PC-9 (cell line): ENCODE results near the gene SH3RF3. TPM values are rescaled to one million over a fixed set of nuclear protein-coding genes. Genes with fewer than 3 reads are reported as not detected.

ENCODE experiments used
- BruUV-seq: library from RNA; stranded (reverse); fragments of 400-500 nt; replicated peaks from 2 replicates; lab custom pipeline; 2021; lab: Mats Ljungman, UMichigan
- CTCF ChIA-PET: fragments of 300-600 bp; sonication (Branson Sonifier 250); formaldehyde crosslinking; loops from one replicate; lab custom pipeline; 2022; ENCODE audit warnings: antibody characterized with exemption; lab: Charles Lee
- POLR2A ChIA-PET: fragments of 300-600 bp; sonication (Branson Sonifier 250); formaldehyde crosslinking; loops from one replicate; lab custom pipeline; 2022; ENCODE audit warnings: antibody characterized with exemption; ENCODE audit not compliant: unreplicated experiment; lab: Charles Lee
- DNase-seq, 2 experiments: peaks; one replicate each; pipeline versions ENCODE4 v3.0.0 to v3.0.0-alpha.2; 2015 to 2022; ENCODE audit warnings: mixed read lengths in 1 of 2
- H2AFZ ChIP-seq: fragments of 200-600 bp; sonication (generic); 2 replicates; pipeline ENCODE4 v1.8.1; 2017; ENCODE audit warnings: antibody characterized with exemption
- H3F3A ChIP-seq: fragments of 200-600 bp; sonication (generic); 2 replicates; pipeline ENCODE4 v1.8.1; 2017; ENCODE audit warnings: antibody characterized with exemption, mild to moderate bottlenecking, low read depth; ENCODE audit not compliant: insufficient read depth
- H3K27ac ChIP-seq: fragments of 200-600 bp; sonication (generic); 2 replicates; pipeline ENCODE4 v1.6.1; 2016; ENCODE audit warnings: mixed run types
- H3K27me3 ChIP-seq: fragments of 200-600 bp; sonication (generic); 2 replicates; pipeline ENCODE4 v1.6.1; 2016; ENCODE audit warnings: low read depth, mixed run types; ENCODE audit not compliant: insufficient read depth
- H3K36me3 ChIP-seq: fragments of 200-600 bp; sonication (generic); 2 replicates; pipeline ENCODE4 v1.6.1; 2016; ENCODE audit warnings: low read depth, mixed run types
- H3K4me1 ChIP-seq: fragments of 200-600 bp; sonication (generic); replicated peaks from 2 replicates; pipeline ENCODE4 v1.6.1; 2016; ENCODE audit warnings: mixed run types; ENCODE audit not compliant: insufficient read depth
- H3K4me2 ChIP-seq: fragments of 200-600 bp; sonication (generic); 2 replicates; pipeline ENCODE4 v1.6.1; 2017; ENCODE audit warnings: mixed run types
- H3K4me3 ChIP-seq: fragments of 200-600 bp; sonication (generic); 2 replicates; pipeline ENCODE4 v1.6.1; 2016; ENCODE audit warnings: mixed run types
- H3K79me2 ChIP-seq: fragments of 200-600 bp; sonication (generic); 2 replicates; pipeline ENCODE4 v1.6.1; 2017; ENCODE audit warnings: low read depth, mixed run types
- H3K9me2 ChIP-seq: fragments of 200-600 bp; sonication (generic); 2 replicates; pipeline ENCODE4 v1.8.1; 2017; ENCODE audit warnings: mild to moderate bottlenecking; ENCODE audit not compliant: insufficient read depth
- H3K9me3 ChIP-seq: fragments of 200-600 bp; sonication (generic); 2 replicates; pipeline ENCODE4 v1.8.1; 2016; ENCODE audit warnings: low read depth; ENCODE audit not compliant: insufficient read depth
- H4K20me1 ChIP-seq: fragments of 200-600 bp; sonication (generic); 2 replicates; pipeline ENCODE4 v1.8.1; 2017; ENCODE audit not compliant: insufficient read depth
- CTCF ChIP-seq: fragments of 200-600 bp; sonication (generic); conservative IDR thresholded peaks from 2 replicates; pipeline ENCODE4 v1.6.1; 2017; ENCODE audit warnings: mixed run types, antibody characterized with exemption, mild to moderate bottlenecking, moderate library complexity
- EZH2 ChIP-seq: fragments of 200-600 bp; sonication (generic); IDR thresholded peaks from 2 replicates; pipeline ENCODE4 v1.8.0; 2017; ENCODE audit warnings: antibody characterized with exemption, low read depth
- intact Hi-C: fragments of 100-400 bp; cut with micrococcal nuclease; formaldehyde crosslinking; loops from one replicate; pipeline ENCODE4 v1.10.0; 2022; ENCODE audit not compliant: unreplicated experiment
- total RNA-seq: library from RNA; stranded (reverse); gene quantifications from 2 replicates; pipeline ENCODE4 v1.2.3, GENCODE V29; 2021

Gene SH3RF3
- total RNA-seq, 1 experiment from 2014 or later, result 6.1 TPM

GRCh38 chr2:109478906-109479493 lies 350.0 kb downstream of the SH3RF3 start:
- Histone ChIP-seq H4K20me1 (no peaks in the 10 kb centered on the region), H3K4me2 (no peak overlapping the region), H3K79me2 (no peaks in the 10 kb centered on the region), H3K4me3 (no peak overlapping the region), H3K4me1 (peaks cover 18% of the 10 kb centered on the region), H3K36me3 (no peaks in the 10 kb centered on the region), H3K27me3 (no peaks in the 10 kb centered on the region), H3K9me3 (no peaks in the 10 kb centered on the region), H3K9me2 (no peaks in the 10 kb centered on the region), H2AFZ (no peak overlapping the region), H3F3A (peaks cover 11% of the 10 kb centered on the region; the same call in 1 of the 2 replicates), H3K27ac (no peak overlapping the region)
- TF ChIP-seq EZH2, result no peak
- no peak for TF ChIP-seq CTCF
- no peak for DNase-seq
- intact Hi-C loops, result no loop called here
- POLR2A ChIA-PET, result interaction anchor here (0.6 kb wide), 1 partner anchor 270 kb away, joined by 4 read pairs; no protein-coding TSS in a partner anchor
- BruUV-seq, result no TSS peak
- CTCF ChIA-PET, result no interaction called here

DNA sequence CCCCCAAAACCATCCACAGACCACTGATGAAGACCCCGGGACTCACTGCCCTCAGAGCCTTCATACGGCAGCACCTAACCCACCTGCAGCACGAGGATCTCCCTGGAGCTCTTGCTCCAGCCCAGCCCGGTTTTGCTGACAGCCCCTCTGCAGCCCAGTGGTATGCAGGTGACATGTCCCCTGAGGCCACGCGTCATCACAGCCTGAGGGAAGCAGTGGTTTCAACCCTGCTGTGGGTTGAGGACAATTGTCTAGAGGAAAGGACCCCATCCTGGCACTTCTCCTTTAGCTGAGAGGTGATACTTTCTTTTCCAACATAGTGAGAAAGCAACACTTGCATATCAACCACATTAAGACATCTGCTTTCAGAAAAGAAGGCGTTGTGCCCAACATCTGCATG lies 350.8 kb downstream of the SH3RF3 start:
- Histone ChIP-seq H3K4me1 (peaks cover 18% of the 10 kb centered on the region), H3K4me3 (no peak overlapping the region), H3K9me2 (no peaks in the 10 kb centered on the region), H4K20me1 (no peaks in the 10 kb centered on the region), H2AFZ (no peak overlapping the region), H3K9me3 (no peaks in the 10 kb centered on the region), H3K36me3 (no peaks in the 10 kb centered on the region), H3K4me2 (no peak overlapping the region), H3K79me2 (no peaks in the 10 kb centered on the region), H3K27me3 (no peaks in the 10 kb centered on the region), H3F3A (peaks cover 10% of the 10 kb centered on the region; the same call in 1 of the 2 replicates), H3K27ac (no peak overlapping the region)
- CTCF ChIA-PET, result no interaction called here
- TF ChIP-seq EZH2, result no peak
- TF ChIP-seq CTCF, result no peak
- BruUV-seq, result no TSS peak
- intact Hi-C loops, result no loop called here
- POLR2A ChIA-PET, result no interaction called here
- no peak for DNase-seq

DNA sequence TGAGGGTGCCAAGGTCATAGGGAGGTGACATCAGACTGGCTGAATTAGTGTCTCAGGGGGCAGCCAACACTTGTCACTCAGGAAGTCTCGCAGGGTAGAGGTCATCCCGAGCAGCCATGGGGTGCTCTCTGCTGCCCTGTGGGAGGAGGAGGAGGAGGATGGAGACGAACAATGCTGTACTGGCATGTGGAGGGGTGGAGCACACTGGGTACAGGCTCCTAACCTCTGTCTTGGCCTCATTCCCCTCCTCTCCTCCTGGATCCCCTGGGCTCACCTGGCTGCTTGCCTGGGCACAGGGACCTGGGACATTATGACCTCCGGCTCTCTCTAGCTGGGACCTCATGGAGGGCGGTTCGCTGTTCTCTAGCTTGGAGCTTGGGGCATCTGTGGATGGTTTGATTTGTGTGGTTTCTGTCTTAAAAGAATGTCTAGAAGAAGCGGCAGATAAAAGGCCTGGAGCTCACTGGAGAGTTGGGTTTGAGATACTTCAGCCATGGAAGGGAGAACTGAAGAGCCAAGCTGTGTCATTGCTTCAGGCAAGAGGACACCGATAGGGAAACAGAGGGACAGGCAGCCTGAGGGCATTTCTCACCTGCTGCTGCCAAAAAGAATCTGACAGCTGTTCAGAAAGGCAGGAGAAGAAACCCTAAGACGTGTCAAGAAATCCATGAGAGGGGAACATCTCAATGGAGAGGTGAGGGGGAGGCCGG lies 351.6 kb downstream of the SH3RF3 start:
- Histone ChIP-seq H2AFZ (no peak overlapping the region), H3K9me3 (no peaks in the 10 kb centered on the region), H3K27me3 (no peaks in the 10 kb centered on the region), H3F3A (peaks cover 1% of the 10 kb centered on the region; the same call in 1 of the 2 replicates), H3K4me1 (peaks cover 13% of the 10 kb centered on the region), H3K4me3 (no peak overlapping the region), H3K27ac (no peak overlapping the region), H3K9me2 (no peaks in the 10 kb centered on the region), H4K20me1 (no peaks in the 10 kb centered on the region), H3K79me2 (no peaks in the 10 kb centered on the region), H3K36me3 (no peaks in the 10 kb centered on the region), H3K4me2 (no peak overlapping the region)
- POLR2A ChIA-PET, result interaction anchor here (0.6 kb wide), 1 partner anchor 237 kb away, joined by 5 read pairs; no protein-coding TSS in a partner anchor
- CTCF ChIA-PET, result interaction anchor here (1.4 kb wide), 1 partner anchor 73 kb away, joined by 4 read pairs; no protein-coding TSS in a partner anchor
- DNase-seq, result no peak
- no TSS peak for BruUV-seq
- intact Hi-C loops, result no loop called here
- TF ChIP-seq CTCF (no peak), EZH2 (no peak)
